K562 (cell line): ENCODE data around the gene NSF.
"Not testable (repeated sequence)": the region's sequence is repeated elsewhere in the genome, so short reads cannot be mapped to it uniquely, and the experiment has no call there.

Experiments
- ILF3 ChIP-seq: fragments of 450-650 bp; IDR thresholded peaks from 2 replicates; pipeline ENCODE4 v1.6.1; 2018; ENCODE audit warnings: antibody characterized with exemption, mild to moderate bottlenecking, moderate library complexity, borderline replicate concordance
- NFYB ChIP-seq: IDR thresholded peaks from 2 replicates; pipeline ENCODE4 v1.6.1; 2011; ENCODE audit warnings: mild to moderate bottlenecking, moderate library complexity; ENCODE audit not compliant: insufficient read length; ENCODE audit errors: extremely low read depth
- NR2C2 ChIP-seq, 2 experiments: fragments of 200-800 bp in 1 of 2; sonication (Bioruptor generic) in 1 of 2; sonication (generic) in 1 of 2; formaldehyde crosslinking in 1 of 2; IDR thresholded peaks; 2 replicates each; pipeline versions ENCODE4 v1.6.1 to v1.8.0; 2016 to 2022; ENCODE audit warnings: mild to moderate bottlenecking in 1 of 2, missing compliant biosample characterization in 1 of 2, missing genetic modification characterization in 1 of 2, missing genetic modification reagents in 1 of 2
- PATZ1 ChIP-seq: fragments of 250-450 bp; sonication (Bioruptor Pico); IDR thresholded peaks from 2 replicates; pipeline ENCODE4 v1.5.0; 2020; ENCODE audit warnings: mild to moderate bottlenecking, borderline replicate concordance
- POLR2A ChIP-seq: fragments of 450-650 bp; conservative IDR thresholded peaks from 2 replicates; pipeline ENCODE4 v1.6.1; 2016
- PRPF4 ChIP-seq: fragments of 200-400 bp; formaldehyde crosslinking; IDR thresholded peaks from one replicate; pipeline ENCODE4 v1.6.1; 2017; ENCODE audit warnings: low read length, low read depth, mild to moderate bottlenecking; ENCODE audit not compliant: insufficient read depth, poor library complexity, severe bottlenecking
- SMARCE1 ChIP-seq: fragments of 450-650 bp; IDR thresholded peaks from 2 replicates; pipeline ENCODE4 v1.7.1; 2016; ENCODE audit warnings: mild to moderate bottlenecking
- TAF1 ChIP-seq: IDR thresholded peaks from 2 replicates; pipeline ENCODE4 v1.6.1; 2011; ENCODE audit warnings: mild to moderate bottlenecking, low read length, moderate library complexity; ENCODE audit not compliant: insufficient read depth, control insufficient read depth, severe bottlenecking; ENCODE audit errors: extremely low read depth
- TBP ChIP-seq: optimal IDR thresholded peaks from 2 replicates; pipeline ENCODE3; 2011; ENCODE audit warnings: low read depth, low read length, improper control_type of control experiment
- ZBTB7A ChIP-seq: IDR thresholded peaks from 2 replicates; pipeline ENCODE4 v1.6.1; 2011; ENCODE audit warnings: low read depth, mild to moderate bottlenecking, low read length, moderate library complexity, borderline replicate concordance; ENCODE audit not compliant: control insufficient read depth
- ZNF133 ChIP-seq: fragments of 250-450 bp; sonication (Bioruptor Pico); IDR thresholded peaks from 2 replicates; pipeline ENCODE4 v1.4.0; 2020; ENCODE audit warnings: mild to moderate bottlenecking
- TF ChIP-seq, protein P1 (sequence below), 3 experiments: IDR thresholded peaks in 2 of 3; conservative IDR thresholded peaks in 1 of 3; 2 replicates each; pipeline ENCODE4 v1.5.1; 2011 to 2012; ENCODE audit warnings: low read length in 3 of 3, mild to moderate bottlenecking in 3 of 3, control low read depth in 2 of 3, improper control_type of control experiment in 1 of 3, inconsistent platforms in 1 of 3, low read depth in 1 of 3, mixed read lengths in 1 of 3, moderate library complexity in 1 of 3; ENCODE audit not compliant: insufficient read depth in 2 of 3

GRCh38 chr17:46658235-46658634 lies 67.8 kb downstream of the NSF start:
- not testable (repeated sequence) for TF ChIP-seq NR2C2 (CRISPR knock-in tag; IDR thresholded peaks at IDR 0.05); NR2C2 (tag; IDR thresholded peaks at IDR 0.05); SMARCE1; TAF1; ILF3; PATZ1 (CRISPR knock-in tag); PRPF4; ZBTB7A; NFYB; ZNF133 (CRISPR knock-in tag); POLR2A; TBP
- TF ChIP-seq, protein P1, sequence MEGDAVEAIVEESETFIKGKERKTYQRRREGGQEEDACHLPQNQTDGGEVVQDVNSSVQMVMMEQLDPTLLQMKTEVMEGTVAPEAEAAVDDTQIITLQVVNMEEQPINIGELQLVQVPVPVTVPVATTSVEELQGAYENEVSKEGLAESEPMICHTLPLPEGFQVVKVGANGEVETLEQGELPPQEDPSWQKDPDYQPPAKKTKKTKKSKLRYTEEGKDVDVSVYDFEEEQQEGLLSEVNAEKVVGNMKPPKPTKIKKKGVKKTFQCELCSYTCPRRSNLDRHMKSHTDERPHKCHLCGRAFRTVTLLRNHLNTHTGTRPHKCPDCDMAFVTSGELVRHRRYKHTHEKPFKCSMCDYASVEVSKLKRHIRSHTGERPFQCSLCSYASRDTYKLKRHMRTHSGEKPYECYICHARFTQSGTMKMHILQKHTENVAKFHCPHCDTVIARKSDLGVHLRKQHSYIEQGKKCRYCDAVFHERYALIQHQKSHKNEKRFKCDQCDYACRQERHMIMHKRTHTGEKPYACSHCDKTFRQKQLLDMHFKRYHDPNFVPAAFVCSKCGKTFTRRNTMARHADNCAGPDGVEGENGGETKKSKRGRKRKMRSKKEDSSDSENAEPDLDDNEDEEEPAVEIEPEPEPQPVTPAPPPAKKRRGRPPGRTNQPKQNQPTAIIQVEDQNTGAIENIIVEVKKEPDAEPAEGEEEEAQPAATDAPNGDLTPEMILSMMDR (IDR thresholded peaks at IDR 0.05 in 2 of 3, conservative IDR thresholded peaks at IDR 0.05 in 1 of 3; ENCODE audit: insufficient read depth in 2 of 3, low read depth in 1 of 3, low read length in 3 of 3), result not testable (repeated sequence)
